HG03342 (cell line): ENCODE data around the gene CHAT.
"Not testable (repeated sequence)": the region's sequence is repeated elsewhere in the genome, so short reads cannot be mapped to it uniquely, and the experiment has no call there.

Experiments
- ATAC-seq: cut with Tn5 transposase; IDR thresholded peaks from one replicate; pipeline ENCODE4 v1.9.1; 2021; ENCODE audit warnings: mild to moderate bottlenecking, moderate library complexity; ENCODE audit not compliant: unreplicated experiment

The CHAT gene

GRCh38 chr10:49679480-49679893 lies 65.7 kb downstream of the CHAT start, which contains the start of gene C10orf53:
C10orf53 (plus strand) TSS chr10:49679651; CDS start chr10:49679698, 47 bp downstream.
- peak; percentile 85 for ATAC-seq

- not testable (repeated sequence) for ATAC-seq
These were observed 68.6 kb downstream of the CHAT start for GRCh38 chr10:49682449-49682848.

- no peak for ATAC-seq
These were observed 69.0 kb downstream of the CHAT start for GRCh38 chr10:49682879-49683278.

GRCh38 chr10:49686651-49687050 lies 72.8 kb downstream of the CHAT start:
- ATAC-seq: no peak

- no peak for ATAC-seq
These were observed 74.5 kb downstream of the CHAT start for GRCh38 chr10:49688261-49688846.

- ATAC-seq: no peak
These were observed 75.1 kb downstream of the CHAT start for GRCh38 chr10:49688920-49689319.

GRCh38 chr10:49689882-49690510 lies 76.2 kb downstream of the CHAT start:
- ATAC-seq: no peak

GRCh38 chr10:49690698-49691356 lies 77.0 kb downstream of the CHAT start:
- ATAC-seq: no peak

GRCh38 chr10:49691588-49691987 lies 77.8 kb downstream of the CHAT start:
- ATAC-seq: no peak

GRCh38 chr10:49694466-49694865 lies 80.6 kb downstream of the CHAT start:
- no peak for ATAC-seq

GRCh38 chr10:49696311-49696710 lies 82.5 kb downstream of the CHAT start:
- no peak for ATAC-seq

- ATAC-seq: no peak
These were observed 84.8 kb downstream of the CHAT start for GRCh38 chr10:49698679-49699078.

- no peak for ATAC-seq
These were observed 86.4 kb downstream of the CHAT start for GRCh38 chr10:49700211-49700610.

- no peak for ATAC-seq
These were observed 87.2 kb downstream of the CHAT start for GRCh38 chr10:49700997-49701396.

- no peak for ATAC-seq
These were observed 93.7 kb downstream of the CHAT start for GRCh38 chr10:49707585-49707984.

- no peak for ATAC-seq
These were observed 96.1 kb downstream of the CHAT start for GRCh38 chr10:49709934-49710333.

GRCh38 chr10:49710966-49711365 lies 97.1 kb downstream of the CHAT start:
- no peak for ATAC-seq

- no peak for ATAC-seq
These were observed 97.6 kb downstream of the CHAT start for GRCh38 chr10:49711481-49711880.

GRCh38 chr10:49713266-49713665 lies 99.4 kb downstream of the CHAT start:
- no peak for ATAC-seq
